A673 (cell line): ENCODE measurements around the gene ADAMTSL3.

Experiments
- CTCF ChIP-seq: fragments of 300-800, 200-600 bp; sonication (generic); conservative IDR thresholded peaks from 2 replicates; pipeline ENCODE4 v1.5.1; 2017; ENCODE audit warnings: low read depth, mild to moderate bottlenecking, antibody characterized with exemption, low read length, moderate library complexity, mixed read lengths
- EZH2 ChIP-seq: fragments of 200-600 bp; sonication (generic); IDR thresholded peaks from 2 replicates; pipeline ENCODE4 v1.6.1; 2017; ENCODE audit warnings: borderline replicate concordance, low read depth, mild to moderate bottlenecking, mixed read lengths, antibody characterized with exemption, low read length; ENCODE audit not compliant: poor library complexity, severe bottlenecking

- TF ChIP-seq CTCF = no peak
- TF ChIP-seq EZH2 = no peak
These were observed 286.2 kb downstream of the ADAMTSL3 start for GRCh38 chr15:83940136-83940535.
